SU-DHL-6 (cell line): ENCODE results near the gene TBX18.

Experiments
- H2AFZ ChIP-seq: fragments of 200-600 bp; sonication (generic); 2 replicates; pipeline ENCODE4 v1.6.1; 2014; ENCODE audit warnings: low read depth, mild to moderate bottlenecking, moderate library complexity, mixed read lengths, antibody characterized with exemption, low read length; ENCODE audit not compliant: severe bottlenecking
- H3F3A ChIP-seq: fragments of 200-600 bp; shearing (Covaris generic); 2 replicates; pipeline ENCODE4 v1.6.0; 2016; ENCODE audit warnings: antibody characterized with exemption, mild to moderate bottlenecking; ENCODE audit not compliant: insufficient read depth
- H3K27ac ChIP-seq: fragments of 200-600 bp; sonication (generic); 2 replicates; pipeline ENCODE4 v1.5.1; 2016; ENCODE audit warnings: low read depth, mild to moderate bottlenecking, low read length, moderate library complexity, mixed read lengths
- H3K27me3 ChIP-seq: fragments of 200-600 bp; sonication (generic), shearing (Covaris generic); 2 replicates; pipeline ENCODE4 v1.6.0; 2014; ENCODE audit warnings: mild to moderate bottlenecking, low read length
- H3K36me3 ChIP-seq: fragments of 200-600 bp; sonication (generic); 2 replicates; pipeline ENCODE4 v1.6.1; 2014; ENCODE audit warnings: mild to moderate bottlenecking, low read length, mixed read lengths
- H3K4me2 ChIP-seq: fragments of 300-600, 200-600 bp; shearing (Covaris generic), sonication (generic); 2 replicates; pipeline ENCODE4 v1.6.0; 2014; ENCODE audit warnings: low read length, low read depth, mild to moderate bottlenecking; ENCODE audit not compliant: poor library complexity, severe bottlenecking
- H3K4me3 ChIP-seq: fragments of 200-600 bp; sonication (generic); 2 replicates; pipeline ENCODE4 v1.5.1; 2014; ENCODE audit warnings: antibody characterized with exemption, low read length, mild to moderate bottlenecking, mixed read lengths; ENCODE audit not compliant: insufficient read depth, poor library complexity, severe bottlenecking
- H3K79me2 ChIP-seq: fragments of 200-600 bp; sonication (generic); 2 replicates; pipeline ENCODE4 v1.6.1; 2014; ENCODE audit warnings: mild to moderate bottlenecking, low read length, moderate library complexity; ENCODE audit not compliant: insufficient read depth
- H3K9ac ChIP-seq: fragments of 200-600 bp; sonication (generic); 2 replicates; pipeline ENCODE4 v1.7.0; 2014; ENCODE audit warnings: mild to moderate bottlenecking, low read length
- H3K9me2 ChIP-seq: fragments of 200-600 bp; sonication (generic); replicated peaks from 2 replicates; pipeline ENCODE4 v1.6.1; 2014; ENCODE audit warnings: low read length; ENCODE audit not compliant: insufficient read depth
- H3K9me3 ChIP-seq: fragments of 200-600 bp; sonication (generic); 2 replicates; pipeline ENCODE4 v1.6.1; 2014; ENCODE audit warnings: low read length, mixed read lengths; ENCODE audit not compliant: insufficient read depth
- H4K20me1 ChIP-seq: fragments of 200-600 bp; sonication (generic); 2 replicates; pipeline ENCODE4 v1.6.1; 2014; ENCODE audit warnings: low read depth, mild to moderate bottlenecking, antibody characterized with exemption, low read length, moderate library complexity, mixed read lengths
- CTCF ChIP-seq: fragments of 200-600 bp; sonication (generic); IDR thresholded peaks from one replicate; pipeline ENCODE4 v1.5.1; 2017; ENCODE audit warnings: antibody characterized with exemption, mild to moderate bottlenecking, low read length, moderate library complexity; ENCODE audit not compliant: insufficient read depth, poor library complexity, severe bottlenecking
- EZH2phosphoT487 ChIP-seq: fragments of 200-600 bp; sonication (generic), shearing (Covaris generic); conservative IDR thresholded peaks from 2 replicates; pipeline ENCODE4 v1.6.1; 2018; ENCODE audit warnings: mild to moderate bottlenecking, antibody characterized with exemption, low read length, moderate library complexity, mixed read lengths

Gene TBX18

DNA sequence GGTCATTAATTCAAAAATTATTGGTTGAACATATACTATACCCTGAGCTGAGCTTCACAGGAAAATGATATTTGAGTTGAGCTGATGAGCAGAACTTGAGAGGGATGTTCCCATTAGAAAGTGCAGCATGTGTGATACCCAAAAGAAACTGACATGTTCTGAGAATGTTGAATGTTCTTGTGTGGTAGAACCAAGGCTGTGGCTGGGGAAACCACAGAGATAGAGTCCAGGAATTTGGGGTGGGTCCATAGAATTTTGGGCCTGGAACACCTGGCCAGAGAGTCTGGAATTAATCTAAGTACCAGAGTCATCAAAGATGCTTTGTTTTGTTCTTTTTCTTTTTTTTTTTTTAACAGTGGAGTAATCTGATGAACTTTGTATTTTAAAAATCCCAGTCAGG, 88.7 kb downstream of the TBX18 start:
- no peak overlapping the region for H2AFZ ChIP-seq
- TF ChIP-seq EZH2phosphoT487 = no peak
- TF ChIP-seq CTCF = no peak
- H3K27me3 ChIP-seq = no peaks in the 10 kb centered on the region

DNA sequence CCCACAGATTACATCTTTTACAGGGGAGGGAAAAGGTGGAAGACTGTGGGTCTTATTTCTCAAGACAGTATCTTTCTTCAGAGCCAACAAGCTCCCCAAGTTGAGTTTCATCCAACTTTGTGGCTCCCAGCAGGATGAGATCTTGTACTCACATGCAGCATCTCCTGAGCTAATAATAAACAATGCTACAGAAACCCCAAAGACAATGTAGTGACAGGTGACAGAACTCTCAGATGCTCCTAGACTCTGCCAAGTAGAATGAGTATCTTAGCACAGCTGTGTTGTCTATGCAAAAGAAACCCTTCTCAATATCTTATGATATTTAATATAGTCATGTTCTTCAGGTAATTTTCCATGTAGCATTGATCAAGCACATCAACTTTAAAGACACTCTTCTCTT, 90.0 kb downstream of the TBX18 start:
- Histone ChIP-seq H3K4me2 (no peak overlapping the region), H3K27me3 (no peaks in the 10 kb centered on the region), H3K79me2 (no peaks in the 10 kb centered on the region), H4K20me1 (no peaks in the 10 kb centered on the region), H3K9me3 (no peaks in the 10 kb centered on the region), H3K27ac (no peak overlapping the region), H3K4me3 (no peak overlapping the region), H3K9me2 (no peaks in the 10 kb centered on the region), H3F3A (no peaks in the 10 kb centered on the region), H3K36me3 (no peaks in the 10 kb centered on the region), H3K9ac (no peak overlapping the region), H2AFZ (no peak overlapping the region)
- TF ChIP-seq EZH2phosphoT487 = no peak
- TF ChIP-seq CTCF = no peak

More for the DNA sequence above, 88.7 kb downstream of the TBX18 start:
- H3K4me3 ChIP-seq = no peak overlapping the region
- no peaks in the 10 kb centered on the region for H4K20me1 ChIP-seq
- no peaks in the 10 kb centered on the region for H3K79me2 ChIP-seq
- no peaks in the 10 kb centered on the region for H3K36me3 ChIP-seq
- H3K27ac ChIP-seq = no peak overlapping the region
- no peak overlapping the region for H3K9ac ChIP-seq
- H3K4me2 ChIP-seq = no peak overlapping the region
- H3F3A ChIP-seq = no peaks in the 10 kb centered on the region
- H3K9me2 ChIP-seq = no peaks in the 10 kb centered on the region
- H3K9me3 ChIP-seq = no peaks in the 10 kb centered on the region

DNA sequence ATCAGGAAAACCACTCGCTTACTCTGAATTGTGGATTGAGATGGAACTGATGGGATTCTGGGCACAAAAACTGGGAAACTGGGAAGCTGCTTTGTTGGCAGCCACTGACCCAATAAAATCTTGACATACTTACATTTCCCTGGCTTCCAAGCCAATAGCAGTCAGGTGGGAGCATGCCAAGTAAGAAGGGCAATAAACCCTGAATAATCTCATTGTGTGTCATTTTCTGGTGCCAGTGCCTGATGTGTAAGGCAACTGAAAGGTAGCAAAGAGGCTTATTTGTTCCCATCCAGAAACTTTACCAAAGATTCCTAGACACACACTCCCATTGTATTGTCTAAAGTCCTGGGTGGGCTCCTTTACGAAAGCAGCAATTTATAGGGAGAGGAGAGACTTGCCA, 93.2 kb downstream of the TBX18 start:
- Histone ChIP-seq H4K20me1 (no peaks in the 10 kb centered on the region), H3K9ac (no peak overlapping the region), H3K4me3 (no peak overlapping the region), H3K79me2 (no peaks in the 10 kb centered on the region), H3K4me2 (no peak overlapping the region), H3K27me3 (no peaks in the 10 kb centered on the region), H2AFZ (no peak overlapping the region), H3K9me3 (no peaks in the 10 kb centered on the region), H3K27ac (no peak overlapping the region), H3F3A (no peaks in the 10 kb centered on the region), H3K36me3 (no peaks in the 10 kb centered on the region), H3K9me2 (no peaks in the 10 kb centered on the region)
- no peak for TF ChIP-seq CTCF
- no peak for TF ChIP-seq EZH2phosphoT487

DNA sequence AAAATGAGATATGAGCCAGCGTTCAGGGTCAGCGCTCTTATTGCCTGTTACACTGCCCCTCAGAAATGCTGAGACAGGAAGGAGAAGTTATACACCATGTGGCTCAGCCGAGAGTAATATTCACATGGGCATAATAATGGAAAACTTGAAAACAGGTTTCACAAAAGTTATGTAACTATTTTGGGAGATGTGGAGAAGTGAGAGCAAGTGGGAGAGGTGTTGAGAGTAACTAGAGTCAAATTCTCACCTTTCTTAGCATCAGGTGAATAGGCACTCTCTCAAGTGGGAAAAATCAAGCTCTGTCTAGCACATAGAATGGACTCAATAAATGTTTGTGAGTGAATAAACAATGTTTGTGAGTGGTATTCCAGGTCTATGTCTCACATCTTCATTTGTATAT, 94.5 kb downstream of the TBX18 start:
- TF ChIP-seq EZH2phosphoT487 = no peak
- TF ChIP-seq CTCF = no peak
- Histone ChIP-seq H3K27me3 (no peaks in the 10 kb centered on the region), H3K4me2 (no peak overlapping the region), H2AFZ (no peak overlapping the region), H3F3A (no peaks in the 10 kb centered on the region), H3K4me3 (no peak overlapping the region), H3K36me3 (no peaks in the 10 kb centered on the region), H3K9me3 (no peaks in the 10 kb centered on the region), H3K79me2 (no peaks in the 10 kb centered on the region), H3K27ac (no peak overlapping the region), H4K20me1 (no peaks in the 10 kb centered on the region), H3K9ac (no peak overlapping the region), H3K9me2 (no peaks in the 10 kb centered on the region)
